GM19463 (cell line): ENCODE measurements around the gene CHAF1A.

Source experiments
- ATAC-seq: cut with Tn5 transposase; IDR thresholded peaks from one replicate; pipeline ENCODE4 v1.9.1; 2021; ENCODE audit warnings: mild to moderate bottlenecking, moderate library complexity; ENCODE audit not compliant: unreplicated experiment

The CHAF1A gene

GRCh38 chr19:4477034-4477801 is 74.8 kb downstream of the CHAF1A start:
- no peak for ATAC-seq

GRCh38 chr19:4482721-4483364 is 80.4 kb downstream of the CHAF1A start:
- ATAC-seq: no peak

GRCh38 chr19:4483385-4483784 is 80.9 kb downstream of the CHAF1A start:
- no peak for ATAC-seq

DNA sequence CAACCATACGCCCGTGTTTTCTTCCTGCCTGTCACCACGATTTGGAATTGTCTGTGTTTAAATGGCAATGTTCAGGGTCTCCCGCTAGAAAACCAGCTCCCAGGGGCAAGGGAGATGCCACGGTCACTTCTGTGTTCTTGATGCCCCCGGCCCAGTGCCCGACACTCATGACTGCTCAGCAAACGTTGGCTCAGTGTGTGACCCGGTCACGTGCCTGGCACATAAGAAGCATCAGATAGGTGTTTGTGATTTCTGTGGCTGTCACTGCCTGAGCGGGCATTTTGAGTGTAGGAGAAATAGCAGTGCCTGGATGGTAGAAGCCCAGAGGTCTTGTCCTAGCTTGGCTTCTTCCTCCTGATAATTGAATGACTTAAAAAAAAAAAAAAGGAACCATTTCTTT is 85.1 kb downstream of the CHAF1A start:
- no peak for ATAC-seq

GRCh38 chr19:4488496-4488895 is 86.1 kb downstream of the CHAF1A start:
- ATAC-seq: no peak

GRCh38 chr19:4491446-4491845 is 89.0 kb downstream of the CHAF1A start:
- ATAC-seq: no peak

- ATAC-seq: no peak
These were observed 90.1 kb downstream of the CHAF1A start for GRCh38 chr19:4492337-4493103.
